K562 (cell line): ENCODE results near the gene ACP6. TPM values are rescaled to one million over a fixed set of nuclear protein-coding genes. Genes with fewer than 3 reads are reported as not detected.

ENCODE experiments used
- ATAC-seq: fragments of 200-7000 bp; cut with Tn5 transposase; 3 replicates; pipeline ENCODE4 v1.9.1; 2020; ENCODE audit warnings: moderate library complexity
- BruUV-seq: library from RNA; stranded (reverse); fragments of 400-500 nt; replicated peaks from 2 replicates; lab custom pipeline; 2021; lab: Mats Ljungman, UMichigan
- CTCF ChIA-PET: fragments of 300-600 bp; formaldehyde crosslinking; extraction: SDS; loops from one replicate; lab custom pipeline; 2021; ENCODE audit warnings: low intra/inter-chr PET ratio; lab: Yijun Ruan, JAX
- POLR2A ChIA-PET: fragments of 300-600, 350-650 bp; sonication (Branson Sonifier 250); formaldehyde crosslinking; extraction: SDS; loops from one replicate; lab custom pipeline; 2021; ENCODE audit warnings: antibody characterized with exemption, inconsistent platforms; lab: Yijun Ruan, JAX
- DNase-seq, 4 experiments: peaks; one replicate each; pipeline versions ENCODE4 v3.0.0 to v3.0.0-alpha.2; 2011 to 2018; ENCODE audit warnings: low spot score in 3 of 4, mixed read lengths in 3 of 4; ENCODE audit errors: extremely low read depth in 1 of 4
- FAIRE-seq: peaks from 2 replicates; lab custom pipeline; 2011; peaks lifted over from hg19 to GRCh38; lab: Jason Lieb, UNC
- H2AFZ ChIP-seq: 2 replicates; pipeline ENCODE4 v1.6.0; 2011; ENCODE audit warnings: low read depth, low read length, control low read depth, inconsistent platforms
- H3K27ac ChIP-seq: fragments of 200-600 bp; 3 replicates; pipeline ENCODE4 v1.8.0; 2011; ENCODE audit warnings: low read depth, mild to moderate bottlenecking, control low read depth, inconsistent platforms, low read length, moderate library complexity, mixed read lengths; ENCODE audit errors: extremely low read depth
- H3K27me3 ChIP-seq, 2 experiments: fragments of 300-600 bp in 1 of 2; 2 replicates in 1 of 2; 3 replicates in 1 of 2; pipeline versions ENCODE4 v1.6.0 to v1.8.0; 2011; ENCODE audit warnings: inconsistent platforms in 2 of 2, low read length in 2 of 2, mild to moderate bottlenecking in 1 of 2, mixed read lengths in 1 of 2, moderate library complexity in 1 of 2; ENCODE audit not compliant: control insufficient read depth in 2 of 2, insufficient read depth in 2 of 2
- H3K36me3 ChIP-seq: fragments of 300-600 bp; 3 replicates; pipeline ENCODE4 v1.8.0; 2011; ENCODE audit warnings: mild to moderate bottlenecking, low read length, inconsistent platforms; ENCODE audit not compliant: control insufficient read depth, insufficient read depth
- H3K4me1 ChIP-seq, 2 experiments: fragments of 200-600 bp in 1 of 2; replicated peaks in 1 of 2; 2 replicates in 1 of 2; 3 replicates in 1 of 2; pipeline versions ENCODE4 v1.5.1 to v1.8.0; 2011; ENCODE audit warnings: inconsistent platforms in 2 of 2, low read length in 2 of 2, mild to moderate bottlenecking in 1 of 2, mixed read lengths in 1 of 2, moderate library complexity in 1 of 2; ENCODE audit not compliant: control insufficient read depth in 2 of 2, insufficient read depth in 2 of 2
- H3K4me2 ChIP-seq: 2 replicates; pipeline ENCODE4 v1.6.1; 2011; ENCODE audit warnings: low read length, control low read depth, inconsistent platforms, mixed read lengths; ENCODE audit not compliant: insufficient read depth
- H3K4me3 ChIP-seq: fragments of 200-600 bp; sonication (generic), shearing (Covaris generic); 2 replicates; pipeline ENCODE4 v1.5.1; 2016; ENCODE audit warnings: control low read depth, inconsistent platforms
- H3K79me2 ChIP-seq: fragments of 200-600 bp; 3 replicates; pipeline ENCODE4 v1.8.0; 2011; ENCODE audit warnings: low read length, inconsistent platforms; ENCODE audit not compliant: control insufficient read depth, insufficient read depth
- H3K9ac ChIP-seq, 2 experiments: 2 replicates each; pipeline versions ENCODE4 v1.6.0 to v1.6.1; 2011; ENCODE audit warnings: low read depth in 2 of 2, low read length in 2 of 2, control low read depth in 1 of 2, inconsistent platforms in 1 of 2, mild to moderate bottlenecking in 1 of 2, mixed read lengths in 1 of 2; ENCODE audit not compliant: insufficient read depth in 1 of 2
- H3K9me1 ChIP-seq: one replicate; pipeline ENCODE4 v1.6.0; 2011; ENCODE audit warnings: inconsistent platforms, mild to moderate bottlenecking, low read length, moderate library complexity; ENCODE audit not compliant: control insufficient read depth, insufficient read depth
- H3K9me3 ChIP-seq: replicated peaks from 2 replicates; pipeline ENCODE4 v1.5.1; 2011; ENCODE audit warnings: low read depth, low read length, inconsistent platforms; ENCODE audit not compliant: control insufficient read depth, insufficient read depth
- H4K20me1 ChIP-seq: replicated peaks from 2 replicates; pipeline ENCODE4 v1.6.1; 2011; ENCODE audit warnings: low read length, inconsistent platforms, mixed read lengths; ENCODE audit not compliant: control insufficient read depth, insufficient read depth
- DMBX1 ChIP-seq: fragments of 250-450 bp; sonication (Bioruptor Pico); IDR thresholded peaks from 2 replicates; pipeline ENCODE4 v1.8.0; 2022; ENCODE audit warnings: inconsistent platforms, mild to moderate bottlenecking, moderate library complexity, borderline replicate concordance
- HDAC1 ChIP-seq, 2 experiments: fragments of 450-650 bp; IDR thresholded peaks; 2 replicates each; pipeline ENCODE4 v1.6.1; 2016 to 2017; ENCODE audit warnings: inconsistent platforms in 1 of 2, mild to moderate bottlenecking in 1 of 2, moderate library complexity in 1 of 2
- KDM2B ChIP-seq: fragments of 250-450 bp; sonication (Bioruptor Pico); IDR thresholded peaks from 2 replicates; pipeline ENCODE4 v1.8.0; 2021; ENCODE audit warnings: mild to moderate bottlenecking, moderate library complexity
- KDM4B ChIP-seq, 2 experiments: fragments of 450-650 bp in 1 of 2; sonication (generic) in 1 of 2; IDR thresholded peaks; 2 replicates each; pipeline ENCODE4 v1.6.1; 2016 to 2017; ENCODE audit warnings: borderline replicate concordance in 2 of 2, antibody characterized with exemption in 1 of 2, low read depth in 1 of 2, mild to moderate bottlenecking in 1 of 2
- MLLT1 ChIP-seq, 2 experiments: fragments of 450-650 bp; IDR thresholded peaks; 2 replicates each; pipeline ENCODE4 v1.6.1; 2016
- SMARCA5 ChIP-seq: fragments of 450-650 bp; IDR thresholded peaks from 2 replicates; pipeline ENCODE4 v1.6.1; 2016
- SREBF2 ChIP-seq: sonication (generic); formaldehyde crosslinking; IDR thresholded peaks from 2 replicates; pipeline ENCODE4 v1.4.0; 2020; ENCODE audit warnings: mild to moderate bottlenecking, missing genetic modification reagents
- ZNF3 ChIP-seq: fragments of 250-450 bp; sonication (Bioruptor Pico); IDR thresholded peaks from 2 replicates; pipeline ENCODE4 v1.5.0; 2021; ENCODE audit warnings: mild to moderate bottlenecking, moderate library complexity
- ZNF77 ChIP-seq: fragments of 250-450 bp; sonication (Bioruptor Pico); IDR thresholded peaks from 2 replicates; pipeline ENCODE4 v1.5.0; 2020
- WGBS: fragments of 100-300 bp; shearing (Covaris generic); methylation state at CpG from one replicate; pipeline ENCODE4 v1.1.6; 2016; ENCODE audit warnings: low coverage, mixed read lengths; ENCODE audit not compliant: insufficient coverage; ENCODE audit errors: missing lambda C conversion rate; 5-methylcytosine and 5-hydroxymethylcytosine counted together
- in situ Hi-C: fragments of 300-500 bp; cut with MboI; formaldehyde crosslinking; loops from 4 replicates; pipeline ENCODE4 v1.15.0; 2018; ENCODE audit warnings: inconsistent platforms, mixed read lengths
- intact Hi-C: fragments of 100-400 bp; cut with micrococcal nuclease; formaldehyde crosslinking; loops from 2 replicates; pipeline ENCODE4 v1.14.2; 2022
- polyA plus RNA-seq, 8 experiments: library from polyadenylated mRNA; depleted of rRNA in 4 of 8; stranded (reverse) in 5 of 8; unstranded in 3 of 8; fragments of >200 nt; fragmentation: Nextera tagmentation in 2 of 8; fragmentation: Illumina TruSeq in 1 of 8; extraction: Ambion mirVana in 2 of 8; extraction: Trizol in 1 of 8; gene quantifications; 2 replicates each; pipeline versions ENCODE4 v1.2.1 to v1.2.3, GENCODE V29; 2011 to 2014; ENCODE audit warnings: inconsistent platforms in 1 of 8, missing spikeins in 1 of 8
- total RNA-seq, 7 experiments: library from RNA; depleted of rRNA in 6 of 7; stranded (reverse); fragments of >200 nt in 6 of 7; fragmentation: Illumina TruSeq in 2 of 7; extraction: Trizol in 2 of 7; gene quantifications; 2 replicates each; pipeline versions ENCODE4 v1.2.1 to v1.2.3, GENCODE V29; 2011 to 2021; ENCODE audit warnings: low replicate concordance in 1 of 7
- TF ChIP-seq, protein P1 (sequence below): sonication (generic); formaldehyde crosslinking; IDR thresholded peaks from 2 replicates; pipeline ENCODE4 v1.8.0; 2022; ENCODE audit warnings: mild to moderate bottlenecking, missing genetic modification reagents
- TF ChIP-seq, protein P2 (sequence below): fragments of 150-350 bp; conservative IDR thresholded peaks from 2 replicates; pipeline ENCODE4 v1.6.1; 2014; ENCODE audit warnings: low read length

The ACP6 gene
- total and polyA plus RNA-seq, 9 of the 15 experiments (the other 6 are each of a cell fraction or from before 2014, with no cell fraction given): 0.05 to 1.4 (median 0.49) TPM

- H2AFZ ChIP-seq: no peak overlapping the region
- FAIRE-seq (no peak), DNase-seq (no peak), ATAC-seq (no peak)
- peaks cover 0 to 38% of the 10 kb centered on the region in 2 experiments; a peak in 3 of 5 replicates for H3K27me3 ChIP-seq
- H3K9me1 ChIP-seq: no peaks in the 10 kb centered on the region
- ChIA-PET POLR2A (no interaction called here), CTCF (no interaction called here)
- no peak overlapping the region for H3K4me2 ChIP-seq
- TF ChIP-seq ZNF3 (CRISPR knock-in tag) (no peak), KDM2B (CRISPR knock-in tag) (no peak), DMBX1 (no peak), SMARCA5 (no peak), ZNF77 (no peak)
- H3K27ac ChIP-seq: no peak overlapping the region
- in situ Hi-C loops: no loop called here
- no peaks in the 10 kb centered on the region for H3K4me1 ChIP-seq
- BruUV-seq: no TSS peak
- intact Hi-C loops: no loop called here
- 0% methylated on average over 4 of the region's 4 CpGs for WGBS
- no peaks in the 10 kb centered on the region for H4K20me1 ChIP-seq
- no peaks in the 10 kb centered on the region for H3K9me3 ChIP-seq
- H3K4me3 ChIP-seq: no peak overlapping the region
- no peaks in the 10 kb centered on the region for H3K79me2 ChIP-seq
- H3K9ac ChIP-seq: no peak overlapping the region
- H3K36me3 ChIP-seq: no peaks in the 10 kb centered on the region
Observed at GRCh38 chr1:147717706-147718097, 47.4 kb upstream of the ACP6 start.

GRCh38 chr1:147717051-147717705, 46.9 kb upstream of the ACP6 start:
- no peaks in the 10 kb centered on the region for H3K36me3 ChIP-seq
- WGBS: 2% methylated on average over 6 of the region's 6 CpGs
- intact Hi-C loops: no loop called here
- H3K27me3 ChIP-seq: peaks cover 0 to 37% of the 10 kb centered on the region in 2 experiments; a peak in 3 of 5 replicates
- no TSS peak for BruUV-seq
- H3K4me3 ChIP-seq: no peak overlapping the region
- H4K20me1 ChIP-seq: no peaks in the 10 kb centered on the region
- ChIA-PET POLR2A (interaction anchor here (0.8 kb wide), 1 partner anchor 9 kb away, joined by 3 read pairs; no protein-coding TSS in a partner anchor), CTCF (no interaction called here)
- H3K27ac ChIP-seq: no peak overlapping the region
- H3K9ac ChIP-seq: no peak overlapping the region
- H3K79me2 ChIP-seq: no peaks in the 10 kb centered on the region
- H3K9me3 ChIP-seq: no peaks in the 10 kb centered on the region
- DNase-seq (no peak), FAIRE-seq (no peak), ATAC-seq (no peak)
- H2AFZ ChIP-seq: no peak overlapping the region
- no peak overlapping the region for H3K4me2 ChIP-seq
- no peaks in the 10 kb centered on the region for H3K9me1 ChIP-seq
- in situ Hi-C loops: no loop called here
- H3K4me1 ChIP-seq: no peaks in the 10 kb centered on the region
- TF ChIP-seq MLLT1 (IDR thresholded peaks at IDR 0.05) (no peak), SREBF2 (no peak), KDM4B (IDR thresholded peaks at IDR 0.05; ENCODE audit: borderline replicate concordance in 2 of 2, low read depth in 1 of 2) (no peak), HDAC1 (IDR thresholded peaks at IDR 0.05) (no peak)
- TF ChIP-seq, protein P1, sequence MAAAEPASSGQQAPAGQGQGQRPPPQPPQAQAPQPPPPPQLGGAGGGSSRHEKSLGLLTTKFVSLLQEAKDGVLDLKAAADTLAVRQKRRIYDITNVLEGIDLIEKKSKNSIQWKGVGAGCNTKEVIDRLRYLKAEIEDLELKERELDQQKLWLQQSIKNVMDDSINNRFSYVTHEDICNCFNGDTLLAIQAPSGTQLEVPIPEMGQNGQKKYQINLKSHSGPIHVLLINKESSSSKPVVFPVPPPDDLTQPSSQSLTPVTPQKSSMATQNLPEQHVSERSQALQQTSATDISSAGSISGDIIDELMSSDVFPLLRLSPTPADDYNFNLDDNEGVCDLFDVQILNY (CRISPR knock-in tag): no peak
- TF ChIP-seq, protein P2, sequence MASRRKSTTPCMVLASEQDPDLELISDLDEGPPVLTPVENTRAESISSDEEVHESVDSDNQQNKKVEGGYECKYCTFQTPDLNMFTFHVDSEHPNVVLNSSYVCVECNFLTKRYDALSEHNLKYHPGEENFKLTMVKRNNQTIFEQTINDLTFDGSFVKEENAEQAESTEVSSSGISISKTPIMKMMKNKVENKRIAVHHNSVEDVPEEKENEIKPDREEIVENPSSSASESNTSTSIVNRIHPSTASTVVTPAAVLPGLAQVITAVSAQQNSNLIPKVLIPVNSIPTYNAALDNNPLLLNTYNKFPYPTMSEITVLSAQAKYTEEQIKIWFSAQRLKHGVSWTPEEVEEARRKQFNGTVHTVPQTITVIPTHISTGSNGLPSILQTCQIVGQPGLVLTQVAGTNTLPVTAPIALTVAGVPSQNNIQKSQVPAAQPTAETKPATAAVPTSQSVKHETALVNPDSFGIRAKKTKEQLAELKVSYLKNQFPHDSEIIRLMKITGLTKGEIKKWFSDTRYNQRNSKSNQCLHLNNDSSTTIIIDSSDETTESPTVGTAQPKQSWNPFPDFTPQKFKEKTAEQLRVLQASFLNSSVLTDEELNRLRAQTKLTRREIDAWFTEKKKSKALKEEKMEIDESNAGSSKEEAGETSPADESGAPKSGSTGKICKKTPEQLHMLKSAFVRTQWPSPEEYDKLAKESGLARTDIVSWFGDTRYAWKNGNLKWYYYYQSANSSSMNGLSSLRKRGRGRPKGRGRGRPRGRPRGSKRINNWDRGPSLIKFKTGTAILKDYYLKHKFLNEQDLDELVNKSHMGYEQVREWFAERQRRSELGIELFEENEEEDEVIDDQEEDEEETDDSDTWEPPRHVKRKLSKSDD: no peak
